Endothelial cell of coronary artery (primary cell): ENCODE data around the gene CDH18. TPM values are rescaled to one million over a fixed set of nuclear protein-coding genes. Genes with fewer than 3 reads are reported as not detected.

Experiments
- total RNA-seq: library from RNA; depleted of rRNA; stranded (reverse); fragments of >200 nt; gene quantifications from 2 replicates; pipeline ENCODE4 v1.2.3, GENCODE V29; 2014

CDH18 gene
- total RNA-seq, result under 0.01 and 0.18 TPM in 2 replicates

GRCh38 chr5:19987612-19988361 is at the start of gene CDH18:
TSS of gene CDH18 (minus strand) at chr5:19988200. CDS start at chr5:19838986, 149,214 bp downstream.

